ENCODE results near the gene RHBDD1.

Gene RHBDD1

GRCh38 chr2:226994775-226995174 lies 158.9 kb downstream of the RHBDD1 start:
- no peak for DNase-seq

- no peak for DNase-seq
Observed at GRCh38 chr2:226995625-226996041, 159.8 kb downstream of the RHBDD1 start.

- peak in 1 of 2 experiments; percentile 32 for DNase-seq
Observed at GRCh38 chr2:226999661-227000060, 163.8 kb downstream of the RHBDD1 start.

- no peak for DNase-seq
Observed at GRCh38 chr2:227000123-227000522, 164.3 kb downstream of the RHBDD1 start.

GRCh38 chr2:227004482-227004881 lies 168.6 kb downstream of the RHBDD1 start:
- no peak for DNase-seq

GRCh38 chr2:227006189-227006897 lies 170.5 kb downstream of the RHBDD1 start:
- DNase-seq: no peak

GRCh38 chr2:227007148-227007547 lies 171.3 kb downstream of the RHBDD1 start:
- no peak for DNase-seq

GRCh38 chr2:227007940-227008339 lies 172.1 kb downstream of the RHBDD1 start:
- no peak for DNase-seq

GRCh38 chr2:227010433-227010832 lies 174.6 kb downstream of the RHBDD1 start:
- DNase-seq: no peak

- DNase-seq: no peak
Observed at GRCh38 chr2:227013330-227013729, 177.5 kb downstream of the RHBDD1 start.

- DNase-seq: no peak
Observed at GRCh38 chr2:227013881-227014280, 178.0 kb downstream of the RHBDD1 start.

- DNase-seq: no peak
Observed at GRCh38 chr2:227016894-227017293, 181.0 kb downstream of the RHBDD1 start.

- no peak for DNase-seq
Observed at GRCh38 chr2:227020416-227020815, 184.6 kb downstream of the RHBDD1 start.

GRCh38 chr2:227022608-227023007 lies 186.8 kb downstream of the RHBDD1 start:
- DNase-seq: no peak

- no peak for DNase-seq
Observed at GRCh38 chr2:227025510-227025909, 189.7 kb downstream of the RHBDD1 start.

GRCh38 chr2:227029426-227030105 lies 193.7 kb downstream of the RHBDD1 start:
- peak; percentile 66 to 68 for DNase-seq

GRCh38 chr2:227030789-227031188 lies 194.9 kb downstream of the RHBDD1 start:
- DNase-seq: no peak

GRCh38 chr2:227031379-227031778 lies 195.5 kb downstream of the RHBDD1 start:
- DNase-seq: no peak

GRCh38 chr2:227033471-227034148 lies 197.8 kb downstream of the RHBDD1 start:
- DNase-seq: peak in 1 of 2 experiments; percentile 20

GRCh38 chr2:227035711-227036367 lies 200.0 kb downstream of the RHBDD1 start:
- DNase-seq: no peak

GRCh38 chr2:227036527-227036926 lies 200.7 kb downstream of the RHBDD1 start:
- DNase-seq: no peak

GRCh38 chr2:227038550-227039189 lies 202.8 kb downstream of the RHBDD1 start:
- no peak for DNase-seq

GRCh38 chr2:227043981-227044380 lies 208.1 kb downstream of the RHBDD1 start:
- no peak for DNase-seq
